OCI-LY7 (cell line): ENCODE data around the gene CSTPP1. TPM values are rescaled to one million over a fixed set of nuclear protein-coding genes. Genes with fewer than 3 reads are reported as not detected.

ENCODE experiments used
- BruUV-seq: library from RNA; stranded (reverse); fragments of 400-500 nt; replicated peaks from 2 replicates; lab custom pipeline; 2021; lab: Mats Ljungman, UMichigan
- CTCF ChIA-PET: fragments of 300-600 bp; sonication (Branson Sonifier 250); formaldehyde crosslinking; loops from one replicate; lab custom pipeline; 2022; ENCODE audit warnings: antibody characterized with exemption; ENCODE audit not compliant: unreplicated experiment; lab: Charles Lee
- POLR2A ChIA-PET: fragments of 300-600 bp; sonication (Branson Sonifier 250); formaldehyde crosslinking; loops from one replicate; lab custom pipeline; 2022; ENCODE audit warnings: antibody characterized with exemption; lab: Charles Lee
- DNase-seq: peaks from one replicate; pipeline ENCODE4 v3.0.0-alpha.2; 2015; ENCODE audit warnings: low spot score
- H2AFZ ChIP-seq: fragments of 200-600 bp; sonication (generic), shearing (Covaris generic); 2 replicates; pipeline ENCODE4 v1.6.1; 2014; ENCODE audit warnings: mild to moderate bottlenecking, antibody characterized with exemption, low read length, moderate library complexity
- H3K27ac ChIP-seq: fragments of 200-600 bp; sonication (generic); 2 replicates; pipeline ENCODE4 v1.5.1; 2014; ENCODE audit warnings: mixed run types, low read depth, mild to moderate bottlenecking, moderate library complexity, low read length, inconsistent platforms; ENCODE audit not compliant: poor library complexity, severe bottlenecking
- H3K36me3 ChIP-seq: fragments of 200-600 bp; sonication (generic); 2 replicates; pipeline ENCODE4 v1.6.1; 2014; ENCODE audit warnings: mild to moderate bottlenecking, antibody characterized with exemption, low read length, moderate library complexity, mixed read lengths; ENCODE audit not compliant: insufficient read depth
- H3K4me1 ChIP-seq: fragments of 200-600 bp; sonication (generic); 2 replicates; pipeline ENCODE4 v1.5.1; 2014; ENCODE audit warnings: mild to moderate bottlenecking, low read length; ENCODE audit not compliant: insufficient read depth, poor library complexity, severe bottlenecking
- H3K4me2 ChIP-seq: fragments of 200-600 bp; sonication (generic); 2 replicates; pipeline ENCODE4 v1.6.1; 2014; ENCODE audit warnings: mild to moderate bottlenecking, low read length
- H3K4me3 ChIP-seq: fragments of 200-600 bp; sonication (generic); 2 replicates; pipeline ENCODE4 v1.5.1; 2014; ENCODE audit warnings: mild to moderate bottlenecking, low read depth, low read length; ENCODE audit not compliant: poor library complexity, severe bottlenecking
- H3K79me2 ChIP-seq: fragments of 200-600 bp; sonication (generic); 2 replicates; pipeline ENCODE4 v1.6.1; 2016; ENCODE audit warnings: low read depth, mild to moderate bottlenecking, low read length, moderate library complexity, mixed read lengths; ENCODE audit not compliant: insufficient read depth
- H3K9me2 ChIP-seq: fragments of 200-600 bp; sonication (generic); 2 replicates; pipeline ENCODE4 v1.6.1; 2016; ENCODE audit warnings: mild to moderate bottlenecking, low read length, mixed read lengths; ENCODE audit not compliant: insufficient read depth
- H3K9me3 ChIP-seq: fragments of 200-600 bp; sonication (generic); 2 replicates; pipeline ENCODE4 v1.6.1; 2014; ENCODE audit warnings: mild to moderate bottlenecking, mixed run types, low read length, mixed read lengths
- H4K20me1 ChIP-seq: fragments of 200-600 bp; sonication (generic); 2 replicates; pipeline ENCODE4 v1.6.1; 2014; ENCODE audit warnings: mild to moderate bottlenecking, antibody characterized with exemption, low read length, moderate library complexity, mixed read lengths; ENCODE audit not compliant: insufficient read depth
- EZH2phosphoT487 ChIP-seq: fragments of 200-600 bp; sonication (generic); IDR thresholded peaks from 2 replicates; pipeline ENCODE4 v1.6.1; 2018; ENCODE audit warnings: low read depth, borderline replicate concordance, mild to moderate bottlenecking, mixed run types, antibody characterized with exemption, low read length, moderate library complexity, mixed read lengths
- intact Hi-C: fragments of 100-400 bp; cut with micrococcal nuclease; formaldehyde crosslinking; loops from one replicate; pipeline ENCODE4 v1.10.0; 2022; ENCODE audit not compliant: unreplicated experiment
- total RNA-seq, 2 experiments: library from RNA; depleted of rRNA in 1 of 2; stranded (reverse); fragments of >200 nt in 1 of 2; shearing (Covaris generic) in 1 of 2; gene quantifications; 2 replicates each; pipeline ENCODE4 v1.2.3, GENCODE V29; 2014 to 2022
- TF ChIP-seq, protein P1 (sequence below): fragments of 200-600 bp; sonication (generic); conservative IDR thresholded peaks from 2 replicates; pipeline ENCODE4 v1.5.1; 2014; ENCODE audit warnings: mild to moderate bottlenecking, antibody characterized with exemption, low read length, moderate library complexity, mixed read lengths

CSTPP1 gene
- total RNA-seq, 2 experiments from 2014 or later: 39.6 to 43.1 TPM

DNA sequence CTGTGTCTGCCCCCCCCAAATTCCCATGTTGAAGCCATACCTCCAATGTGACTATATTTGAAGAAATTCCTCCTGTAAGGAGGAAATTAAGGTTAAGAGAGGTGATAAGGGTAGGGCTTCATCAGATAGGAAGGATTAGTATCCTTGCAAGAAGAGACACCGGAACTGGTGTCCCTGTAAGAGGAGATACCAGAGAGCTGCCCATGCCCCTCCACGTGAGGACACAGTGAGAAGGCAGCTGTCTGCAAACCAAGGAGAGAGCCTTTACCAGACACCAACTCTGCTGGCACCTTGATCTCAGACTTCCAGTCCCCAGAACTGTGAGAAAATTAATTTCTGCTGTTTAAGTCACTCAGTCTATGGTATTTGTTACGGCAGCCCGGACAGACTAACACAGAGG, 130.8 kb downstream of the CSTPP1 start:
- Histone ChIP-seq H3K79me2 (no peaks in the 10 kb centered on the region; the same call in 1 of the 2 replicates), H3K4me1 (no peaks in the 10 kb centered on the region), H3K4me2 (no peak overlapping the region), H3K36me3 (peaks cover 3% of the 10 kb centered on the region; the same call in 1 of the 2 replicates), H2AFZ (no peak overlapping the region), H3K27ac (no peak overlapping the region), H3K9me3 (no peaks in the 10 kb centered on the region), H3K4me3 (no peak overlapping the region), H3K9me2 (no peaks in the 10 kb centered on the region), H4K20me1 (no peaks in the 10 kb centered on the region)
- intact Hi-C loops: no loop called here
- ChIA-PET POLR2A (interaction anchor here (0.6 kb wide), 1 partner anchor 12 kb away, joined by 6 read pairs; no protein-coding TSS in a partner anchor), CTCF (no interaction called here)
- DNase-seq: no peak
- TF ChIP-seq, protein P1, sequence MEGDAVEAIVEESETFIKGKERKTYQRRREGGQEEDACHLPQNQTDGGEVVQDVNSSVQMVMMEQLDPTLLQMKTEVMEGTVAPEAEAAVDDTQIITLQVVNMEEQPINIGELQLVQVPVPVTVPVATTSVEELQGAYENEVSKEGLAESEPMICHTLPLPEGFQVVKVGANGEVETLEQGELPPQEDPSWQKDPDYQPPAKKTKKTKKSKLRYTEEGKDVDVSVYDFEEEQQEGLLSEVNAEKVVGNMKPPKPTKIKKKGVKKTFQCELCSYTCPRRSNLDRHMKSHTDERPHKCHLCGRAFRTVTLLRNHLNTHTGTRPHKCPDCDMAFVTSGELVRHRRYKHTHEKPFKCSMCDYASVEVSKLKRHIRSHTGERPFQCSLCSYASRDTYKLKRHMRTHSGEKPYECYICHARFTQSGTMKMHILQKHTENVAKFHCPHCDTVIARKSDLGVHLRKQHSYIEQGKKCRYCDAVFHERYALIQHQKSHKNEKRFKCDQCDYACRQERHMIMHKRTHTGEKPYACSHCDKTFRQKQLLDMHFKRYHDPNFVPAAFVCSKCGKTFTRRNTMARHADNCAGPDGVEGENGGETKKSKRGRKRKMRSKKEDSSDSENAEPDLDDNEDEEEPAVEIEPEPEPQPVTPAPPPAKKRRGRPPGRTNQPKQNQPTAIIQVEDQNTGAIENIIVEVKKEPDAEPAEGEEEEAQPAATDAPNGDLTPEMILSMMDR: no peak
- TF ChIP-seq EZH2phosphoT487: no peak
- no TSS peak for BruUV-seq

- no peak overlapping the region for H3K4me2 ChIP-seq
- TF ChIP-seq, protein P1: no peak
- no peak for TF ChIP-seq EZH2phosphoT487
- intact Hi-C loops: no loop called here
- peaks cover 4% of the 10 kb centered on the region for H3K36me3 ChIP-seq
- H3K9me3 ChIP-seq: no peaks in the 10 kb centered on the region
- no peaks in the 10 kb centered on the region for H3K4me1 ChIP-seq
- no peaks in the 10 kb centered on the region for H3K9me2 ChIP-seq
- H4K20me1 ChIP-seq: no peaks in the 10 kb centered on the region
- CTCF ChIA-PET: no interaction called here
- no TSS peak for BruUV-seq
- H3K79me2 ChIP-seq: no peaks in the 10 kb centered on the region; the same call in 1 of the 2 replicates
- no peak overlapping the region for H3K4me3 ChIP-seq
- H2AFZ ChIP-seq: no peak overlapping the region
- POLR2A ChIA-PET: no interaction called here
- no peak for DNase-seq
- no peak overlapping the region for H3K27ac ChIP-seq
Measured at GRCh38 chr11:47070769-47071168, 134.2 kb downstream of the CSTPP1 start.

GRCh38 chr11:47071341-47071740, 134.8 kb downstream of the CSTPP1 start:
- intact Hi-C loops: no loop called here
- Histone ChIP-seq H3K4me3 (no peak overlapping the region), H3K4me1 (no peaks in the 10 kb centered on the region), H3K9me3 (no peaks in the 10 kb centered on the region), H4K20me1 (no peaks in the 10 kb centered on the region), H3K79me2 (no peaks in the 10 kb centered on the region; the same call in 1 of the 2 replicates), H3K9me2 (no peaks in the 10 kb centered on the region), H3K4me2 (no peak overlapping the region), H3K27ac (no peak overlapping the region), H3K36me3 (peaks cover 4% of the 10 kb centered on the region), H2AFZ (no peak overlapping the region)
- BruUV-seq: no TSS peak
- CTCF ChIA-PET: no interaction called here
- DNase-seq: no peak
- POLR2A ChIA-PET: interaction anchor here (1.0 to 2.8 kb wide), 2 partner anchors 16 to 82 kb away, joined by 3 to 12 read pairs; no protein-coding TSS in a partner anchor
- no peak for TF ChIP-seq EZH2phosphoT487
- TF ChIP-seq, protein P1: no peak
